ENCODE measurements around the gene RGS12.

DNA sequence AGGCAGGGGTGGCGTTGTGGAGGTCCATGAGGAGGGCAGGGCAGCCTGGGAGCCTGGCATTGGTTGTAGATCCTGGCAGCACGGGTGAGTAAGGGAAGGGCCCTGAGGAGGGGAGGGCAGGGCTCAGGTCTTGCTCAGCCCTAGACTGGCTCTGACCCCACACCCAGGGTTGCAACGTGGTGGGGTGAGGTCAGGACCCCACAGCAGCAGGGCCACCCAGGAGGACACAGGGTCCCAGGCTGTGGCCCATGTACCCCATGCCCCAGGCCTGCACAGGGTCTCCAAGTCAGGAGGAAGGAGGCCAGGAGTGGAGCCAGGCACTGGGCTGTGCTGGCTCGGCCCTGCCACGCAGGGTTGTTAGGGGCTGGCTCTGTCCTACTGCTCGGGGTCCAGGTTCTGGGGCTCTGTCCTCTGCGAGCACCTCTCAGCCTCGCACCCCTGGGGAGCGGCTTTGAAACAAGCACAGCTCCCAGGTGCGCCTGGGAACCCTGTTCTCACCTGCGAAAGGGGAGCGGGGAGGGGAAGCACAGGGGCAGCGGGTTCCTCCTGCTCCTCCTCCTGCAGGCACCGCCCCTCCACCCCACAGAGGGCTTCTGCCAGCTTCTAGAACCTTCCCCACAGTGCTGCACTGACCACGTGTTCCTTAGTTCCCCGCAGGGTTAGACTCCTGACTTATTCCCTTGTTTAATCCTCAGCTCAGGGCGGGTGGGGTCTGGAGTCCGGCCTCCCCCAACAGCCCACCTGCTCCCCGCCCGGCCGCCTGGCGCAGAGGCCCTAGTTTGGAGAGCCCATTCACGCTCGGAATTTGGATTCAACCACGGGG lies 23.5 kb upstream of the RGS12 start:
- TF ChIP-seq, protein P1, sequence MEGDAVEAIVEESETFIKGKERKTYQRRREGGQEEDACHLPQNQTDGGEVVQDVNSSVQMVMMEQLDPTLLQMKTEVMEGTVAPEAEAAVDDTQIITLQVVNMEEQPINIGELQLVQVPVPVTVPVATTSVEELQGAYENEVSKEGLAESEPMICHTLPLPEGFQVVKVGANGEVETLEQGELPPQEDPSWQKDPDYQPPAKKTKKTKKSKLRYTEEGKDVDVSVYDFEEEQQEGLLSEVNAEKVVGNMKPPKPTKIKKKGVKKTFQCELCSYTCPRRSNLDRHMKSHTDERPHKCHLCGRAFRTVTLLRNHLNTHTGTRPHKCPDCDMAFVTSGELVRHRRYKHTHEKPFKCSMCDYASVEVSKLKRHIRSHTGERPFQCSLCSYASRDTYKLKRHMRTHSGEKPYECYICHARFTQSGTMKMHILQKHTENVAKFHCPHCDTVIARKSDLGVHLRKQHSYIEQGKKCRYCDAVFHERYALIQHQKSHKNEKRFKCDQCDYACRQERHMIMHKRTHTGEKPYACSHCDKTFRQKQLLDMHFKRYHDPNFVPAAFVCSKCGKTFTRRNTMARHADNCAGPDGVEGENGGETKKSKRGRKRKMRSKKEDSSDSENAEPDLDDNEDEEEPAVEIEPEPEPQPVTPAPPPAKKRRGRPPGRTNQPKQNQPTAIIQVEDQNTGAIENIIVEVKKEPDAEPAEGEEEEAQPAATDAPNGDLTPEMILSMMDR (conservative IDR thresholded peaks at IDR 0.05; ENCODE audit: low read depth in 2 of 2) = no peak
- TF ChIP-seq, protein P2, sequence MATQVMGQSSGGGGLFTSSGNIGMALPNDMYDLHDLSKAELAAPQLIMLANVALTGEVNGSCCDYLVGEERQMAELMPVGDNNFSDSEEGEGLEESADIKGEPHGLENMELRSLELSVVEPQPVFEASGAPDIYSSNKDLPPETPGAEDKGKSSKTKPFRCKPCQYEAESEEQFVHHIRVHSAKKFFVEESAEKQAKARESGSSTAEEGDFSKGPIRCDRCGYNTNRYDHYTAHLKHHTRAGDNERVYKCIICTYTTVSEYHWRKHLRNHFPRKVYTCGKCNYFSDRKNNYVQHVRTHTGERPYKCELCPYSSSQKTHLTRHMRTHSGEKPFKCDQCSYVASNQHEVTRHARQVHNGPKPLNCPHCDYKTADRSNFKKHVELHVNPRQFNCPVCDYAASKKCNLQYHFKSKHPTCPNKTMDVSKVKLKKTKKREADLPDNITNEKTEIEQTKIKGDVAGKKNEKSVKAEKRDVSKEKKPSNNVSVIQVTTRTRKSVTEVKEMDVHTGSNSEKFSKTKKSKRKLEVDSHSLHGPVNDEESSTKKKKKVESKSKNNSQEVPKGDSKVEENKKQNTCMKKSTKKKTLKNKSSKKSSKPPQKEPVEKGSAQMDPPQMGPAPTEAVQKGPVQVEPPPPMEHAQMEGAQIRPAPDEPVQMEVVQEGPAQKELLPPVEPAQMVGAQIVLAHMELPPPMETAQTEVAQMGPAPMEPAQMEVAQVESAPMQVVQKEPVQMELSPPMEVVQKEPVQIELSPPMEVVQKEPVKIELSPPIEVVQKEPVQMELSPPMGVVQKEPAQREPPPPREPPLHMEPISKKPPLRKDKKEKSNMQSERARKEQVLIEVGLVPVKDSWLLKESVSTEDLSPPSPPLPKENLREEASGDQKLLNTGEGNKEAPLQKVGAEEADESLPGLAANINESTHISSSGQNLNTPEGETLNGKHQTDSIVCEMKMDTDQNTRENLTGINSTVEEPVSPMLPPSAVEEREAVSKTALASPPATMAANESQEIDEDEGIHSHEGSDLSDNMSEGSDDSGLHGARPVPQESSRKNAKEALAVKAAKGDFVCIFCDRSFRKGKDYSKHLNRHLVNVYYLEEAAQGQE (IDR thresholded peaks at IDR 0.05; ENCODE audit: unreplicated experiment) = no peak
- no peak for TF ChIP-seq EZH2 (IDR thresholded peaks at IDR 0.05; ENCODE audit: low read depth, unreplicated experiment)

All from GM23338 (cell line).